K562 (cell line): ENCODE results near the gene ARHGEF40. TPM values are rescaled to one million over a fixed set of nuclear protein-coding genes. Genes with fewer than 3 reads are reported as not detected.

Experiments
- AFF1 ChIP-seq, 2 experiments: fragments of 450-650 bp; IDR thresholded peaks; 2 replicates each; pipeline ENCODE4 v1.6.1; 2018; ENCODE audit warnings: mild to moderate bottlenecking in 2 of 2, low read depth in 1 of 2; ENCODE audit not compliant: partially characterized antibody in 2 of 2
- CBFA2T2 ChIP-seq: fragments of 450-650 bp; conservative IDR thresholded peaks from 2 replicates; pipeline ENCODE4 v1.6.1; 2017; ENCODE audit warnings: mild to moderate bottlenecking
- CHCHD3 ChIP-seq: fragments of 250-450 bp; sonication (Bioruptor Pico); IDR thresholded peaks from 2 replicates; pipeline ENCODE4 v2.1.2; 2022; ENCODE audit warnings: mild to moderate bottlenecking
- EGR1 ChIP-seq: fragments of 450-650 bp; conservative IDR thresholded peaks from 2 replicates; pipeline ENCODE4 v1.6.1; 2017; ENCODE audit warnings: mild to moderate bottlenecking
- FOXK2 ChIP-seq, 2 experiments: fragments of 450-650 bp; IDR thresholded peaks in 1 of 2; conservative IDR thresholded peaks in 1 of 2; 2 replicates each; pipeline ENCODE4 v1.6.1; 2016; ENCODE audit warnings: low read depth in 2 of 2, mild to moderate bottlenecking in 1 of 2
- KHSRP ChIP-seq: fragments of 450-650 bp; IDR thresholded peaks from 2 replicates; pipeline ENCODE4 v1.6.1; 2017
- NR1H2 ChIP-seq: sonication (generic); formaldehyde crosslinking; IDR thresholded peaks from 2 replicates; pipeline ENCODE4 v1.4.0; 2020; ENCODE audit warnings: mild to moderate bottlenecking, missing genetic modification reagents
- NR2C2 ChIP-seq, 2 experiments: fragments of 200-800 bp in 1 of 2; sonication (Bioruptor generic) in 1 of 2; sonication (generic) in 1 of 2; formaldehyde crosslinking in 1 of 2; IDR thresholded peaks; 2 replicates each; pipeline versions ENCODE4 v1.6.1 to v1.8.0; 2016 to 2022; ENCODE audit warnings: mild to moderate bottlenecking in 1 of 2, missing compliant biosample characterization in 1 of 2, missing genetic modification characterization in 1 of 2, missing genetic modification reagents in 1 of 2
- PCBP1 ChIP-seq: fragments of 200-400 bp; formaldehyde crosslinking; IDR thresholded peaks from 2 replicates; pipeline ENCODE4 v1.6.1; 2018; ENCODE audit warnings: mild to moderate bottlenecking, low read depth, low read length; ENCODE audit not compliant: poor library complexity, severe bottlenecking
- POLR2G ChIP-seq: fragments of 200-400 bp; formaldehyde crosslinking; IDR thresholded peaks from 2 replicates; pipeline ENCODE4 v1.6.1; 2017; ENCODE audit warnings: low read depth, mild to moderate bottlenecking, antibody characterized with exemption, low read length, moderate library complexity
- RFX5 ChIP-seq: IDR thresholded peaks from 2 replicates; pipeline ENCODE4 v1.6.1; 2011; ENCODE audit warnings: low read depth, mild to moderate bottlenecking, improper control_type of control experiment, low read length
- TGIF2 ChIP-seq: sonication (generic); formaldehyde crosslinking; IDR thresholded peaks from 2 replicates; pipeline ENCODE4 v1.8.1; 2022; ENCODE audit warnings: mild to moderate bottlenecking, missing genetic modification reagents, moderate library complexity
- ZBTB34 ChIP-seq: fragments of 250-450 bp; sonication (Bioruptor Pico); IDR thresholded peaks from 2 replicates; pipeline ENCODE4 v1.8.0; 2021; ENCODE audit warnings: mild to moderate bottlenecking, moderate library complexity
- ZBTB7A ChIP-seq: IDR thresholded peaks from 2 replicates; pipeline ENCODE4 v1.6.1; 2011; ENCODE audit warnings: low read depth, mild to moderate bottlenecking, low read length, moderate library complexity, borderline replicate concordance; ENCODE audit not compliant: control insufficient read depth
- ZFP36 ChIP-seq: fragments of 150-350 bp; IDR thresholded peaks from 2 replicates; pipeline ENCODE4 v1.6.1; 2018; ENCODE audit warnings: low read length, low read depth; ENCODE audit not compliant: partially characterized antibody
- ZNF184 ChIP-seq: sonication (generic); formaldehyde crosslinking; IDR thresholded peaks from 2 replicates; pipeline ENCODE4 v1.5.0; 2020; ENCODE audit warnings: missing genetic modification reagents
- ZNF347 ChIP-seq: fragments of 450-650 bp; formaldehyde crosslinking; IDR thresholded peaks from 2 replicates; pipeline ENCODE4 v1.4.0; 2020; ENCODE audit warnings: low read depth, mild to moderate bottlenecking, moderate library complexity
- ZNF695 ChIP-seq: fragments of 450-650 bp; formaldehyde crosslinking; IDR thresholded peaks from 2 replicates; pipeline ENCODE4 v1.4.0; 2020; ENCODE audit warnings: mild to moderate bottlenecking, moderate library complexity
- ZSCAN29 ChIP-seq: fragments of 450-650 bp; IDR thresholded peaks from 2 replicates; pipeline ENCODE4 v1.6.1; 2017
- polyA plus RNA-seq, 8 experiments: library from polyadenylated mRNA; depleted of rRNA in 4 of 8; stranded (reverse) in 5 of 8; unstranded in 3 of 8; fragments of >200 nt; fragmentation: Nextera tagmentation in 2 of 8; fragmentation: Illumina TruSeq in 1 of 8; extraction: Ambion mirVana in 2 of 8; extraction: Trizol in 1 of 8; gene quantifications; 2 replicates each; pipeline versions ENCODE4 v1.2.1 to v1.2.3, GENCODE V29; 2011 to 2014; ENCODE audit warnings: inconsistent platforms in 1 of 8, missing spikeins in 1 of 8
- total RNA-seq, 7 experiments: library from RNA; depleted of rRNA in 6 of 7; stranded (reverse); fragments of >200 nt in 6 of 7; fragmentation: Illumina TruSeq in 2 of 7; extraction: Trizol in 2 of 7; gene quantifications; 2 replicates each; pipeline versions ENCODE4 v1.2.1 to v1.2.3, GENCODE V29; 2011 to 2021; ENCODE audit warnings: low replicate concordance in 1 of 7

ARHGEF40 gene
- total and polyA plus RNA-seq, 9 of the 15 experiments (the other 6 are each of a cell fraction or from before 2014, with no cell fraction given): 0.42 to 6.3 (median 3.8) TPM

DNA sequence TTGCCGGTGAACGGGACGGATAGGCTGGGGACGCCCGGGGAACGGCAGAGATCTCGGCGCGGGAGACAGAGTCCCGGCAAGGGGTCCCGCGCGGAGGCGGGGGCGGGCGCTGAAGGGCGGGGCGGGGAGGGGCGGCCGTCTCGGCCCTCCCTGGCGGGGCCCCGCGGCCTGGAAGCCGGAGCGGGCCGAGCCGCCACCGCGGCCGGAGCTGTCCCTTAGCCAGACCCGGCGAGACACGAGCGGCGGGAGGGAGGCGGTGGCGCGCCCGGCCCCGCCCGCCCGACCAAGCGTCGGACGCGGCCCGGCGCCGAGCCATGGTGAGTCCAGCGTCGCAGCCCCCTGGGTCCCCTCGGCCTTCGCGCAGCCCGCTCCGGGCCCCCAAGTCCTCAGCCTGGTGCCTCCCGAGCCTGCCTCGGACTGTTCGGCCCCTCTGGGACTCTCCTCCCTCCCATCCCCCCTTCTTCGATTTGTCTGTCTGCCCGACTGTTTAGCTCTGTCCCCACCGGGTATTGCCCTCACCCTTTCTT is at the start of gene ARHGEF40 (continued):
- TF ChIP-seq NR1H2 (CRISPR knock-in tag): no peak
- peak; percentile 26; the same call in 1 of the 2 replicates for TF ChIP-seq ZBTB7A
- TF ChIP-seq CHCHD3: no peak
- TF ChIP-seq AFF1 (IDR thresholded peaks at IDR 0.05; ENCODE audit: low read depth in 1 of 2, partially characterized antibody in 2 of 2): no peak
- TF ChIP-seq POLR2G: peak; percentile 54
- TF ChIP-seq EGR1: peak; percentile 38; the same call in 1 of the 2 replicates
- no peak for TF ChIP-seq TGIF2 (CRISPR knock-in tag)
- no peak for TF ChIP-seq ZFP36
- no peak for TF ChIP-seq ZNF695 (CRISPR knock-in tag)
- no peak for TF ChIP-seq ZBTB34 (CRISPR knock-in tag)
- no peak for TF ChIP-seq RFX5
- no peak for TF ChIP-seq KHSRP
- no peak for TF ChIP-seq NR2C2 (CRISPR knock-in tag; IDR thresholded peaks at IDR 0.05)
- TF ChIP-seq NR2C2 (tag; IDR thresholded peaks at IDR 0.05): peak; percentile 40; the same call in 1 of the 2 replicates
- TF ChIP-seq PCBP1: no peak
- no peak for TF ChIP-seq ZNF184 (CRISPR knock-in tag)
- TF ChIP-seq ZSCAN29: no peak
- no peak for TF ChIP-seq CBFA2T2
- no peak for TF ChIP-seq ZNF347 (CRISPR knock-in tag)
- TF ChIP-seq FOXK2 (conservative IDR thresholded peaks at IDR 0.05 in 1 of 2, IDR thresholded peaks at IDR 0.05 in 1 of 2; ENCODE audit: low read depth in 2 of 2): no peak
